H1 (cell line): Measurements from ENCODE around the gene C1orf74. TPM values are rescaled to one million over a fixed set of nuclear protein-coding genes. Genes with fewer than 3 reads are reported as not detected.

Experiments
- CTCF ChIA-PET: fragments of 300-600 bp; sonication (Branson Sonifier 250); formaldehyde crosslinking; loops from one replicate; lab custom pipeline; 2021; ENCODE audit not compliant: partially characterized antibody; lab: Charles Lee
- POLR2A ChIA-PET: fragments of 300-600 bp; sonication (Branson Sonifier 250); formaldehyde crosslinking; loops from one replicate; lab custom pipeline; 2021; ENCODE audit warnings: inconsistent platforms; ENCODE audit not compliant: partially characterized antibody; lab: Charles Lee
- DNase-seq, 2 experiments: peaks; one replicate each; pipeline versions ENCODE4 v3.0.0 to v3.0.0-alpha.2; 2010 to 2022; ENCODE audit warnings: low spot score in 2 of 2, low read depth in 1 of 2, mixed read lengths in 1 of 2
- FAIRE-seq: peaks from 2 replicates; lab custom pipeline; 2011; peaks lifted over from hg19 to GRCh38; lab: Jason Lieb, UNC
- H2AFZ ChIP-seq: 2 replicates; pipeline ENCODE4 v1.8.1; 2012; ENCODE audit warnings: low read length, inconsistent platforms
- H2AK5ac ChIP-seq: 2 replicates; pipeline ENCODE4 v1.6.1; 2013; ENCODE audit warnings: low read depth, low read length
- H2BK120ac ChIP-seq: replicated peaks from 2 replicates; pipeline ENCODE3; 2013; ENCODE audit warnings: low read depth, low read length, inconsistent platforms
- H2BK12ac ChIP-seq: 2 replicates; pipeline ENCODE4 v1.6.1; 2013; ENCODE audit warnings: low read depth, low read length
- H2BK15ac ChIP-seq: 2 replicates; pipeline ENCODE4 v1.6.1; 2013; ENCODE audit warnings: low read length
- H2BK20ac ChIP-seq: 2 replicates; pipeline ENCODE4 v1.6.1; 2013; ENCODE audit warnings: low read length
- H2BK5ac ChIP-seq: 2 replicates; pipeline ENCODE4 v1.6.1; 2013; ENCODE audit warnings: low read depth, low read length
- H3K14ac ChIP-seq: 2 replicates; pipeline ENCODE4 v1.6.1; 2013; ENCODE audit warnings: inconsistent platforms; ENCODE audit not compliant: insufficient read length
- H3K18ac ChIP-seq: 2 replicates; pipeline ENCODE4 v1.6.1; 2013; ENCODE audit warnings: low read length; ENCODE audit errors: extremely low read depth
- H3K23ac ChIP-seq: 2 replicates; pipeline ENCODE4 v1.6.1; 2013; ENCODE audit warnings: inconsistent platforms; ENCODE audit not compliant: insufficient read length
- H3K23me2 ChIP-seq: 2 replicates; pipeline ENCODE4 v1.6.1; 2013; ENCODE audit warnings: low read depth, low read length
- H3K27ac ChIP-seq: 2 replicates; pipeline ENCODE4 v1.6.1; 2011; ENCODE audit warnings: low read depth, low read length, inconsistent platforms
- H3K27me3 ChIP-seq, 4 experiments: replicated peaks in 1 of 4; 1 replicate in 1 of 4; 2 replicates in 3 of 4; pipeline versions ENCODE4 v1.6.1 to v1.8.1; 2011 to 2013; ENCODE audit warnings: low read length in 3 of 4, mild to moderate bottlenecking in 3 of 4, inconsistent platforms in 2 of 4, mixed read lengths in 2 of 4, moderate library complexity in 1 of 4; ENCODE audit not compliant: control insufficient read depth in 3 of 4, insufficient read depth in 3 of 4; ENCODE audit errors: extremely low read depth in 1 of 4
- H3K36me3 ChIP-seq, 4 experiments: 2 replicates each; pipeline versions ENCODE4 v1.6.1 to v1.8.1; 2011 to 2013; ENCODE audit warnings: mild to moderate bottlenecking in 4 of 4, low read length in 3 of 4, moderate library complexity in 2 of 4, control low read depth in 1 of 4, inconsistent platforms in 1 of 4; ENCODE audit not compliant: insufficient read depth in 4 of 4, control insufficient read depth in 2 of 4
- H3K4ac ChIP-seq: replicated peaks from 2 replicates; pipeline ENCODE3; 2013; ENCODE audit warnings: low read length, low read depth, mixed read lengths, inconsistent platforms; ENCODE audit not compliant: insufficient read length
- H3K4me1 ChIP-seq, 4 experiments: replicated peaks in 1 of 4; 1 replicate in 1 of 4; 2 replicates in 3 of 4; pipeline versions ENCODE4 v1.6.1 to v1.8.1; 2011 to 2013; ENCODE audit warnings: low read length in 3 of 4, inconsistent platforms in 2 of 4, mixed read lengths in 1 of 4; ENCODE audit not compliant: insufficient read depth in 4 of 4, control insufficient read depth in 3 of 4
- H3K4me2 ChIP-seq, 2 experiments: 2 replicates each; pipeline versions ENCODE4 v1.6.1 to v1.8.1; 2011 to 2013; ENCODE audit warnings: low read depth in 2 of 2, low read length in 2 of 2, control low read depth in 1 of 2, inconsistent platforms in 1 of 2, mild to moderate bottlenecking in 1 of 2; ENCODE audit not compliant: insufficient read depth in 1 of 2
- H3K4me3 ChIP-seq, 4 experiments: fragments of 200-600, 300-600 bp in 1 of 4; sonication (generic), shearing (Covaris generic), sonication (Bioruptor Twin) in 1 of 4; 2 replicates each; pipeline versions ENCODE4 v1.5.1 to v1.8.1; 2011 to 2016; ENCODE audit warnings: low read length in 4 of 4, low read depth in 3 of 4, control low read depth in 2 of 4, inconsistent platforms in 2 of 4, mild to moderate bottlenecking in 2 of 4, mixed read lengths in 1 of 4, moderate library complexity in 1 of 4; ENCODE audit not compliant: insufficient read depth in 2 of 4; ENCODE audit errors: extremely low read depth in 1 of 4
- H3K56ac ChIP-seq: replicated peaks from 2 replicates; pipeline ENCODE3; 2013; ENCODE audit warnings: low read depth, mild to moderate bottlenecking, mixed read lengths, low read length, inconsistent platforms; ENCODE audit not compliant: insufficient read length
- H3K79me1 ChIP-seq: 2 replicates; pipeline ENCODE4 v1.6.1; 2013; ENCODE audit warnings: low read depth, low read length, control low read depth
- H3K79me2 ChIP-seq, 2 experiments: 2 replicates each; pipeline versions ENCODE4 v1.6.1 to v1.8.1; 2012 to 2013; ENCODE audit warnings: low read length in 2 of 2, mild to moderate bottlenecking in 2 of 2, inconsistent platforms in 1 of 2; ENCODE audit not compliant: insufficient read depth in 2 of 2, control insufficient read depth in 1 of 2
- H3K9ac ChIP-seq, 4 experiments: replicated peaks in 1 of 4; 1 replicate in 1 of 4; 2 replicates in 3 of 4; pipeline versions ENCODE4 v1.6.1 to v1.8.1; 2011 to 2013; ENCODE audit warnings: low read depth in 3 of 4, low read length in 3 of 4, control low read depth in 2 of 4, mild to moderate bottlenecking in 2 of 4, moderate library complexity in 2 of 4, inconsistent platforms in 1 of 4; ENCODE audit errors: extremely low read depth in 1 of 4
- H3K9me3 ChIP-seq, 2 experiments: 2 replicates each; pipeline versions ENCODE4 v1.6.1 to v1.8.1; 2012 to 2013; ENCODE audit warnings: mild to moderate bottlenecking in 2 of 2, moderate library complexity in 2 of 2, control low read depth in 1 of 2, inconsistent platforms in 1 of 2, low read depth in 1 of 2, low read length in 1 of 2, mixed read lengths in 1 of 2; ENCODE audit not compliant: insufficient read depth in 2 of 2
- H4K20me1 ChIP-seq, 2 experiments: replicated peaks in 1 of 2; 2 replicates each; pipeline versions ENCODE3 to v1.8.1; 2011 to 2013; ENCODE audit warnings: inconsistent platforms in 2 of 2, low read length in 2 of 2, mild to moderate bottlenecking in 1 of 2; ENCODE audit not compliant: insufficient read depth in 2 of 2, control insufficient read depth in 1 of 2
- H4K5ac ChIP-seq: 2 replicates; pipeline ENCODE4 v1.6.1; 2013; ENCODE audit warnings: low read length, low read depth, mixed read lengths, inconsistent platforms; ENCODE audit not compliant: insufficient read length
- H4K8ac ChIP-seq: 2 replicates; pipeline ENCODE4 v1.8.0; 2013; ENCODE audit warnings: mild to moderate bottlenecking, moderate library complexity, low read length, inconsistent platforms; ENCODE audit not compliant: insufficient read depth; ENCODE audit errors: extremely low read depth
- H4K91ac ChIP-seq: replicated peaks from 2 replicates; pipeline ENCODE3; 2013; ENCODE audit warnings: low read length, mixed read lengths, inconsistent platforms; ENCODE audit not compliant: insufficient read length
- CHD2 ChIP-seq: IDR thresholded peaks from 2 replicates; pipeline ENCODE4 v1.6.1; 2012; ENCODE audit warnings: low read length, improper control_type of control experiment
- GABPA ChIP-seq: IDR thresholded peaks from 2 replicates; pipeline ENCODE4 v1.6.1; 2011; ENCODE audit warnings: mild to moderate bottlenecking, low read length, moderate library complexity, borderline replicate concordance; ENCODE audit not compliant: insufficient read depth
- JUND ChIP-seq: IDR thresholded peaks from 2 replicates; pipeline ENCODE4 v1.6.1; 2011; ENCODE audit warnings: mild to moderate bottlenecking, improper control_type of control experiment, low read length
- RFX5 ChIP-seq: IDR thresholded peaks from 2 replicates; pipeline ENCODE4 v1.6.1; 2011; ENCODE audit warnings: low read depth, low read length, improper control_type of control experiment, borderline replicate concordance
- SP4 ChIP-seq: IDR thresholded peaks from 2 replicates; pipeline ENCODE4 v1.6.1; 2012; ENCODE audit warnings: low read length, inconsistent platforms
- YY1 ChIP-seq: IDR thresholded peaks from 2 replicates; pipeline ENCODE4 v1.6.1; 2011; ENCODE audit warnings: low read depth, mild to moderate bottlenecking, low read length
- WGBS, 2 experiments: shearing (Covaris generic) in 1 of 2; methylation state at CpG; one replicate each; pipeline versions ENCODE4 v1.1.6 to v1.1.7; 2013 to 2015; ENCODE audit warnings: low lambda C conversion rate in 2 of 2, mixed read lengths in 2 of 2, inconsistent platforms in 1 of 2, low coverage in 1 of 2, missing lambda C conversion rate in 1 of 2; ENCODE audit not compliant: insufficient replicate concordance in 2 of 2, insufficient coverage in 1 of 2, insufficient read length in 1 of 2; ENCODE audit errors: extremely low coverage in 1 of 2, missing lambda C conversion rate in 1 of 2; 5-methylcytosine and 5-hydroxymethylcytosine counted together
- polyA plus RNA-seq, 7 experiments: library from polyadenylated mRNA; depleted of rRNA in 3 of 7; stranded (reverse) in 5 of 7; unstranded in 2 of 7; fragments of >200 nt in 5 of 7; fragments of 200-250 nt in 2 of 7; gene quantifications; 1 replicate in 5 of 7; 2 replicates in 1 of 7; 4 replicates in 1 of 7; pipeline versions ENCODE4 v1.2.1 to v1.2.3, GENCODE V29; 2011 to 2013; ENCODE audit warnings: missing spikeins in 2 of 7, mixed read lengths in 2 of 7
- total RNA-seq: library from RNA; stranded (reverse); fragmentation: NEBNext Ultra II Directional; extraction: Animal tissue kit (Norgen Biotek cat#: 25700); gene quantifications from 2 replicates; pipeline ENCODE4 v1.2.1, GENCODE V29; 2021

Gene C1orf74
- total and polyA plus RNA-seq, 2 of the 8 experiments (the other 6 are each of a cell fraction or from before 2014, with no cell fraction given): 3.1 to 3.9 TPM

- Histone ChIP-seq H2AK5ac (no peak overlapping the region), H4K20me1 (no peaks in the 10 kb centered on the region), H3K4me2 (no peak overlapping the region), H3K9ac (no peak overlapping the region), H2BK12ac (no peak overlapping the region), H3K79me2 (no peaks in the 10 kb centered on the region), H3K18ac (no peak overlapping the region)
- CTCF ChIA-PET: interaction anchor here (1.0 to 4.4 kb wide), 5 partner anchors 11 to 193 kb away, joined by 3 to 22 read pairs (median 6); partner anchors contain the start of gene UTP25
- WGBS, 2 experiments: 87% methylated on average over 12 of the region's 12 CpGs; no CpG with 5 or more reads in 1 of the 2 experiments
- TF ChIP-seq GABPA (no peak), SP4 (no peak), JUND (no peak), CHD2 (no peak), YY1 (no peak), RFX5 (no peak)
- TF ChIP-seq, all 59 proteins: peak for 0
- Histone ChIP-seq H3K4me3 (no peak overlapping the region), H2BK20ac (no peak overlapping the region), H2BK120ac (no peak overlapping the region), H3K14ac (no peak overlapping the region), H4K8ac (no peak overlapping the region), H4K91ac (no peak overlapping the region), H3K27ac (no peak overlapping the region), H2AFZ (no peak overlapping the region), H3K23me2 (no peaks in the 10 kb centered on the region), H3K9me3 (no peaks in the 10 kb centered on the region), H3K23ac (no peak overlapping the region), H3K79me1 (no peaks in the 10 kb centered on the region), H3K27me3 (peaks cover 0 to 3% (median 0%) of the 10 kb centered on the region in 4 experiments; a peak in 2 of 7 replicates), H3K56ac (no peak overlapping the region), H3K4ac (no peak overlapping the region), H2BK5ac (no peak overlapping the region), H3K4me1 (no peaks in the 10 kb centered on the region; a peak in 1 of 7 replicates), H4K5ac (no peak overlapping the region), H3K36me3 (no peaks in the 10 kb centered on the region), H2BK15ac (no peak overlapping the region)
- FAIRE-seq (no peak), DNase-seq (no peak)
- POLR2A ChIA-PET: interaction anchor here (1.3 kb wide), 1 partner anchor 9 kb away, joined by 3 read pairs; no protein-coding TSS in a partner anchor
These were observed 24.5 kb downstream of the C1orf74 start for GRCh38 chr1:209759829-209760359.
